Astrocyte (in vitro differentiated cells and primary cell): ENCODE data around the gene RAB37. TPM values are rescaled to one million over a fixed set of nuclear protein-coding genes. Genes with fewer than 3 reads are reported as not detected.

Source experiments
- DNase-seq: peaks from one replicate; pipeline ENCODE4 v3.0.0-alpha.2; 2010; ENCODE audit warnings: low read depth
- FAIRE-seq: peaks from 2 replicates; lab custom pipeline; 2011; peaks lifted over from hg19 to GRCh38; lab: Jason Lieb, UNC
- H2AFZ ChIP-seq: 2 replicates; pipeline ENCODE4 v1.6.0; 2012; ENCODE audit warnings: low read depth, low read length, inconsistent platforms
- H3K27ac ChIP-seq: 2 replicates; pipeline ENCODE4 v1.5.1; 2011; ENCODE audit warnings: low read depth, low read length, inconsistent platforms
- H3K27me3 ChIP-seq: 2 replicates; pipeline ENCODE4 v1.6.0; 2011; ENCODE audit warnings: low read length, inconsistent platforms; ENCODE audit not compliant: insufficient read depth
- H3K36me3 ChIP-seq: 2 replicates; pipeline ENCODE4 v1.5.1; 2011; ENCODE audit warnings: low read length, inconsistent platforms; ENCODE audit not compliant: insufficient read depth
- H3K4me1 ChIP-seq: 2 replicates; pipeline ENCODE4 v1.5.1; 2011; ENCODE audit warnings: low read length, inconsistent platforms; ENCODE audit not compliant: insufficient read depth
- H3K4me2 ChIP-seq: 2 replicates; pipeline ENCODE4 v1.6.0; 2012; ENCODE audit warnings: low read length, inconsistent platforms
- H3K4me3 ChIP-seq: 2 replicates; pipeline ENCODE4 v1.5.1; 2011; ENCODE audit warnings: low read depth, mild to moderate bottlenecking, low read length, inconsistent platforms; ENCODE audit not compliant: insufficient read depth
- H3K79me2 ChIP-seq: 2 replicates; pipeline ENCODE4 v1.6.0; 2012; ENCODE audit warnings: mild to moderate bottlenecking, low read length, inconsistent platforms; ENCODE audit not compliant: insufficient read depth
- H3K9ac ChIP-seq: 2 replicates; pipeline ENCODE4 v1.6.0; 2012; ENCODE audit warnings: mild to moderate bottlenecking, low read length, inconsistent platforms
- H3K9me3 ChIP-seq: 2 replicates; pipeline ENCODE4 v1.5.1; 2012; ENCODE audit warnings: low read depth, mild to moderate bottlenecking, low read length, inconsistent platforms; ENCODE audit not compliant: insufficient read depth
- H4K20me1 ChIP-seq: 2 replicates; pipeline ENCODE4 v1.6.0; 2012; ENCODE audit warnings: low read length, inconsistent platforms; ENCODE audit not compliant: insufficient read depth
- H3K27ac Mint-ChIP-seq: one replicate; pipeline ENCODE4 v1.8.0; 2021; ENCODE audit warnings: mild to moderate bottlenecking, mixed read lengths; ENCODE audit not compliant: unreplicated experiment
- H3K27me3 Mint-ChIP-seq: one replicate; pipeline ENCODE4 v1.8.0; 2021; ENCODE audit warnings: low read depth, mixed read lengths; ENCODE audit not compliant: unreplicated experiment
- H3K36me3 Mint-ChIP-seq: one replicate; pipeline ENCODE4 v1.8.0; 2021; ENCODE audit warnings: low read depth, mixed read lengths; ENCODE audit not compliant: unreplicated experiment
- H3K4me1 Mint-ChIP-seq: one replicate; pipeline ENCODE4 v1.8.0; 2021; ENCODE audit warnings: low read depth, mixed read lengths; ENCODE audit not compliant: unreplicated experiment
- H3K4me3 Mint-ChIP-seq: one replicate; pipeline ENCODE4 v1.8.0; 2021; ENCODE audit warnings: mild to moderate bottlenecking, moderate library complexity, mixed read lengths; ENCODE audit not compliant: unreplicated experiment
- H3K9me3 Mint-ChIP-seq: one replicate; pipeline ENCODE4 v1.8.0; 2021; ENCODE audit warnings: mild to moderate bottlenecking, mixed read lengths; ENCODE audit not compliant: unreplicated experiment
- EZH2 ChIP-seq: IDR thresholded peaks from 2 replicates; pipeline ENCODE4 v1.6.1; 2012; ENCODE audit warnings: mild to moderate bottlenecking, low read length, inconsistent platforms; ENCODE audit not compliant: insufficient read depth
- total RNA-seq: library from RNA; stranded (reverse); gene quantifications from 2 replicates; pipeline ENCODE4 v1.2.1, GENCODE V29; 2021
- TF ChIP-seq, protein P1 (sequence below): IDR thresholded peaks from 2 replicates; pipeline ENCODE4 v1.5.1; 2011; ENCODE audit warnings: low read depth, mild to moderate bottlenecking, inconsistent platforms, low read length, moderate library complexity; ENCODE audit not compliant: insufficient read depth

Gene RAB37
- total RNA-seq, 1 donor from 2014 or later = 0.77 TPM

DNA sequence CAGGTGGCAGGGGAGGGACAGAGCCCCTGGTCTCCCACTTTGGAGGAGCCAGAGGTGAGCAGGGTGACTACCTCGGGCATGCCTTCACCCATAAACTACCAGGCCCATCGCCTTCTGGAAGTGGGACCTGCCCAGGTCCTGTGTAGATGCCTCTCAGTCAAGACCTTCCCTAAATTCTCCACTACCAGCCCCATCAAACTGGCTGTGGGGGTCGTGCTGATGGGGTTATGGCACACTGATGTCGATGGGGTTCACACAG, 5.8 kb upstream of the RAB37 start:
- Histone ChIP-seq H3K4me2 (no peak overlapping the region), H3K27me3 (peaks cover 21% of the 10 kb centered on the region), H3K9me3 (peaks cover 11% of the 10 kb centered on the region), H4K20me1 (no peaks in the 10 kb centered on the region), H2AFZ (no peak overlapping the region), H3K4me1 (no peaks in the 10 kb centered on the region), H3K79me2 (no peaks in the 10 kb centered on the region), H3K9ac (no peak overlapping the region), H3K36me3 (no peaks in the 10 kb centered on the region), H3K4me3 (no peak overlapping the region), H3K27ac (no peak overlapping the region)
- H3K36me3 Mint-ChIP-seq = no peaks in the 10 kb centered on the region
- H3K27ac Mint-ChIP-seq = no peak overlapping the region
- TF ChIP-seq EZH2 = no peak
- TF ChIP-seq, protein P1, sequence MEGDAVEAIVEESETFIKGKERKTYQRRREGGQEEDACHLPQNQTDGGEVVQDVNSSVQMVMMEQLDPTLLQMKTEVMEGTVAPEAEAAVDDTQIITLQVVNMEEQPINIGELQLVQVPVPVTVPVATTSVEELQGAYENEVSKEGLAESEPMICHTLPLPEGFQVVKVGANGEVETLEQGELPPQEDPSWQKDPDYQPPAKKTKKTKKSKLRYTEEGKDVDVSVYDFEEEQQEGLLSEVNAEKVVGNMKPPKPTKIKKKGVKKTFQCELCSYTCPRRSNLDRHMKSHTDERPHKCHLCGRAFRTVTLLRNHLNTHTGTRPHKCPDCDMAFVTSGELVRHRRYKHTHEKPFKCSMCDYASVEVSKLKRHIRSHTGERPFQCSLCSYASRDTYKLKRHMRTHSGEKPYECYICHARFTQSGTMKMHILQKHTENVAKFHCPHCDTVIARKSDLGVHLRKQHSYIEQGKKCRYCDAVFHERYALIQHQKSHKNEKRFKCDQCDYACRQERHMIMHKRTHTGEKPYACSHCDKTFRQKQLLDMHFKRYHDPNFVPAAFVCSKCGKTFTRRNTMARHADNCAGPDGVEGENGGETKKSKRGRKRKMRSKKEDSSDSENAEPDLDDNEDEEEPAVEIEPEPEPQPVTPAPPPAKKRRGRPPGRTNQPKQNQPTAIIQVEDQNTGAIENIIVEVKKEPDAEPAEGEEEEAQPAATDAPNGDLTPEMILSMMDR = no peak
- FAIRE-seq = no peak
- H3K9me3 Mint-ChIP-seq = peaks cover 3% of the 10 kb centered on the region
- H3K27me3 Mint-ChIP-seq = peaks cover 17% of the 10 kb centered on the region
- H3K4me3 Mint-ChIP-seq = no peak overlapping the region
- DNase-seq = no peak
- no peaks in the 10 kb centered on the region for H3K4me1 Mint-ChIP-seq

DNA sequence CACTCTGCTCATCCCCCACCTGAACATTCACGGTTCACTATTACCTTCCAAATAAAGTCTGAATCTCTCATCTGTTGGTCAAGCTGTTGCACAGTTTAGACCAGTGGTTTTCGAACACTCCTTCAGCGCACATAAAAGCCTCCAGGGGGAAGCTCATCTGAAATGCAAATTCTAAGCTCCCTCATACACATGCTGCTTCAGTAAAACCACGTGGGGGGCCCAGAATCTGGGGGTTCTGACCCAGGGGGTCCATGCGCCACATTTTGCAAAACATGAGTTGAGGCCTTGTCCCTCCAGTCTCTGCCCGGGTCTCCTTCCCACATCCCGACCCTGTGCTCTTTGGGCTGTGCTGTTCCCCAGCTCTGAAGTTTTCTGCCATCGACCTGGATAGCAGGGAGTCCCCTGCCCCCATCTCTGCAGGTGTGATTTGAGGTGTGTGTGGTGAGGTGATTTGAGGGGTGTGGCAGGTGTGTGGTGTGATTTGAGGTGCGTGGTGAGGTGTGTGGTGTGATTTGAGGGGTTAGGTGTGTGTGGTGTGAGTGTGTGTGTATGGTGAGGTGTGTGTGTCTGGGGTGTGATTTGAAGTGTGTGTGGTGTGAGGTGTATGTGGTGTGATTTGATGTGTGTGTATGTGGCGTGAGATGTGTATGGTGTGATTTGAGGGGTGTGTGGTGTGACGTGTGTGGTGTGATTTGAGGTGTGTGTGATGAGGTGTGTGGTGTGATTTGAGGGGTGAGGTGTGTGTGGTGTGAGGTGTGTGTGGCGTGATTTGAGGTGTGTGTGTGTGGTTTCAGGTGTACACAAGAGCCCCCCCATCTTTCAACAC, 4.8 kb upstream of the RAB37 start:
- H3K4me2 ChIP-seq = no peak overlapping the region
- H4K20me1 ChIP-seq = no peaks in the 10 kb centered on the region
- no peaks in the 10 kb centered on the region for H3K36me3 Mint-ChIP-seq
- no peak overlapping the region for H3K9ac ChIP-seq
- no peak for TF ChIP-seq EZH2
- TF ChIP-seq, protein P1 = no peak
- DNase-seq (no peak), FAIRE-seq (no peak)
- no peaks in the 10 kb centered on the region for H3K4me1 Mint-ChIP-seq
- H3K36me3 ChIP-seq = no peaks in the 10 kb centered on the region
- H3K27me3 ChIP-seq = peaks cover 24% of the 10 kb centered on the region
- no peak overlapping the region for H3K4me3 Mint-ChIP-seq
- no peak overlapping the region for H2AFZ ChIP-seq
- H3K4me3 ChIP-seq = no peak overlapping the region
- no peak overlapping the region for H3K27ac ChIP-seq
- H3K9me3 Mint-ChIP-seq = peaks cover 3% of the 10 kb centered on the region
- no peak overlapping the region for H3K27ac Mint-ChIP-seq
- peaks cover 1% of the 10 kb centered on the region for H3K4me1 ChIP-seq
- H3K9me3 ChIP-seq = peaks cover 11% of the 10 kb centered on the region
- H3K27me3 Mint-ChIP-seq = peaks cover 20% of the 10 kb centered on the region
- H3K79me2 ChIP-seq = no peaks in the 10 kb centered on the region
